IPS DF 19.7 (cell line): ENCODE data around the gene ITGA2.
"Not testable (repeated sequence)": the region's sequence is repeated elsewhere in the genome, so short reads cannot be mapped to it uniquely, and the experiment has no call there.

ENCODE experiments used
- DNase-seq: peaks from one replicate; pipeline ENCODE4 v3.0.0-alpha.2; 2013; ENCODE audit warnings: low read depth, low spot score

ITGA2 gene

DNA sequence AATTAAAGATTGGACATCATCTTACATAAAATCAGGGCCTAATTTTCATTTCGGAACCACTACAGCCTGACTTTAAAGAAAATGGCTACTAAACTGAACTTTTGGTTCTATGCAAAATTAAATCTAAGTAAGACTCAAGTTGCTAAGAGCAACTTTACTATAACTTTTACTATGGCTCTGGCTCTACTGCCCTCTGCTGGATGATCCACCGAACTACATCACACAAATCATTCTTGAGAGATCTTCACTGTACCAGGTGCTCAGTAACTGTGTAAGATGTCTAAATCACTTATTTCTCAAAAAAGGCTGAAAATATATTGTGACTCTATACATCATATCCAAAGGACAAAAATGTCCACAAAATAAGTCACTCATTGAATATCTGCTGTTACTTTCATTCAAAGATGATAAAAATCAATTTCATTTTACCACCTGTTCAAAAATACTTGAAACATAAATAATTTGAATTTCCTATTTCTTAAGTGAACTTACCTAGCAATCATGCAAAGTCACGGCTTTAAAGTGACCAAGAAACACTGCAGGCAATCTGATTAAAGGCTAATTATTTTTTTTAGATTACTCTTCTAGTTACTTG lies 106.9 kb downstream of the ITGA2 start:
- DNase-seq: no peak

DNA sequence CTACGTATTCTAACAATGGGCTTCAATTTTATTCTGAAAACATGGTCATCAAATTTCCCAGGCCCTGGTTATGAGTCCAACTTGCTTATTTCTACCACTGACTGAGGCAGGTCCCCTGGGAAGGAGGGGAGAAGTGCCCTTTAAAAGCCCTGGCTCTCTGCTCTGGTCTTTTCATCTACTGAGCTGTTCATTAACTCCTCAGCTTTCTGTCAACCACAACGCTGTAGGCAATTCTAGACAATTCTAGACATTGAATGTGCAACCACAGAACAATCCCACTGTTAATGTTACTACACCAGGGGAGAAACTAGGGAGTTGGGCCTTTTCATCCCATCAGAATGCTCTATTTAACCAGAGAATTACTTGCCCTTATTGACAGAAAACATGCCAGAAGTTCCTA lies 110.4 kb downstream of the ITGA2 start:
- DNase-seq: no peak

DNA sequence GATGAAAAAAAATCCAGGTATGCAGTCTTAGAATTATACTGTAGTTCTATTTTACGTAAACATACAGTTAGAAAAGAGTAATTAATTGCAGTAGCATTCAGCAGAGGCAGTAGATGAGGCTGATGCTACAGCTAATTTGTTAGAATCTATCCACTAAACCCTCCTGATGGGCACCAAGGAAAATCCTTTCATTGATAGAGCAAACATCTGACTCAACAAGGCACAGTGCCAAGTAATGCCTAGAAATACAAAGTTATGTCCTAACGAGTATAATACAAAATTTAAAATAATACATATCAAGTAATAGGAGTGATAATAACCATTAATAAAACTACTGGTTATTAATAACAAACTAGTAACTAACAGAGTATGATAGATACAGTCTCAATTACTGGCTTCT lies 111.5 kb downstream of the ITGA2 start:
- DNase-seq: no peak

DNA sequence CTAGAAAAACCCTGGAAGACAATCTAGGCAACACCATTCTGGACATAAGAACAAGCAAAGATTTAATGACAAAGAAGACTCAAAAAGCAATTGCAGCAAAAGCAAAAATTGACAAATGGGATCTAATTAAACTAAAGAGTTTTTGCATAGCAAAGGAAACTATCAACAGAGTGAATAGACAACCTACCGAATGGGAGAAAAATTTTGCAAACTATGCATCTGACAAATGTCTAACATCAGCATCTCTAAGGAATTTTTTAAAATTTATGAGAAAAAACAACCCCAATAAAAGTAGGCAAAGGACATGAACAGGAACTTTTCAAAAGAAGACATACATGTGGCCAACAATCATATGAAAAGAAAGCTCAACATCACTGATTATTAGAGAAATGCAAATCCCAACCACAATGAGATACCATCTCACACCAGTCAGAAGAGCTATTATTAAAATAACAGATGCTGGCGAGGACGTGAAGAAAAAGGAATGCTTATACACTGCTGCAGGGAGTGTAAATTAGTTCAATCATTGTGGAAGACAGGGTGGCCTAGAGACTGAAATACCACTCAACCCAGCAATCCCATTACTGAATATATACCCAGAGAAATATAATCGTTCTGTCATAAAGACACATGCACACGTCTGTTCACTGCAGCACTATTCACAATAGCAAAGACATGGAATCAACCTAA lies 116.6 kb downstream of the ITGA2 start:
- DNase-seq: no peak

DNA sequence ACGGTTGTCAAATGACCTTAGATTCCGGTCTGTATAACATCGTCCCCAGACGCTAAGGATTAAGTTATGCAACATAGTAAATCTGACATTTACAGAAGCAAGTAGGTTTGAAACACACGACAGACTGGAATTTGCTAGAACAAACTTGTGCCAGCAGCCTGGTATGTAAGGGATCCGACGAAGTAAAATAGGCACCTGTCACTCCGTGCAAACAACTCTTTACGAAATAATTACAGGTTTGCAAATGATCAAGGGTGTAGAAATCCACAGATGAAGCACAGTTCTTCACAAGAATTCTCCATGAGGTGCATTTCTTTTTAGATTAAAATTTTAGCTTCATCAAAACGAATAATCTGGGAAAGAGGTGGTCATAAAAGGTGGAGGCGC lies 119.9 kb downstream of the ITGA2 start:
- DNase-seq: no peak

DNA sequence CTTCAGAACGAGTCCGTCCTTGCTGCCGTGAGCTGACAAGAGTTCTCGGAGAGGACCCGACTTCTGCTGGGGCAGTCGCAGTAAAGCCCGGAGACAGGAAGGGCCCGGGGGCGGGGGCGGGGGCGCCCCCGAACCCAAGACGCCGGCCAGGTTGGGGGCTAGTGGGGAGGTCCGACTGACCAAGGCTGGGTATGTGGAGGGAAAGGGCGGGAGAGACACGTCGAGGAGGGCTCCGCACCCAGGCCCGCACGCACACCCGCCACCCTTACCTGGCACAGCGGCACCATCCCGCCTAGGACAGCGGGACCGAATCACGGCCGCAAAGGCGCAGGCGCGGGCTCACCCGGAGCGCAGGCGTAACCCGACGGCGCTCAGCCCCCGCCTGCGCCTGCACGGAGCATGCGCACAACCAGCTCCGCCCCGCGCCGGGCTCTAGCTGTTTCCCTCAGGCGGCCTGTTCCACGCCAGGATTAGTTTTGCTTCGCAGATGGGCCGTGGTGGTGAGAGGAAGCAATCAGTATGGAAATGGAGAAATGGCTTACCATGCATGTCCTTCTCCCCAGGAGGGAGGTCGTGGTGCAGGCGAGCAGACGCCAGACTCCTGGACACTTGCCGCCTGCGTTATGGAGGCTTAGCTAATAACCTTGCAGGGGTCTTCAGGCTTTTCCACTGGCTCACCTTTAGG lies 120.4 kb downstream of the ITGA2 start, which contains the start of gene MOCS2:
TSS of gene MOCS2 (minus strand) at position 315 of the 685 bp plus-strand sequence. CDS start 2,583 bp downstream, outside the sequence.
- DNase-seq: peak; percentile 35

DNA sequence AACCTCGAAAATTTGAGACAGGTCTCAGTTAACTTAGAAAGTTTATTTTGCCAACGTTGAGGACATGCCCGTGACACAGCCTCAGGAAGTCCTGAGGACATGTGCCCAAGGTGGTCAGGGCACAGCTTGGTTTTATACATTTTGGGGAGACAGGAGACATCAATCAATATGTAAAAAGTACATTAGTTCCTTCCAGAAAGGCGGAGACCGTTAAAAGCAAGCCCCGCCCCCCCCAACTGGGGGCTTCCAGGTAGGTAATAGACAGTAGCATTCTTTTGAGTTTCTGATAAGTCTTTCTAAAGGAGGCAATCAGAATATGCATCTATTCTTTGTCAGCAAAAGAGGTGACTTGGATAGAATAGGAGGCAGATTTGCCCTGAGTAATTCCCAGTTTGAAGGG lies 121.0 kb downstream of the ITGA2 start:
- DNase-seq: no peak

DNA sequence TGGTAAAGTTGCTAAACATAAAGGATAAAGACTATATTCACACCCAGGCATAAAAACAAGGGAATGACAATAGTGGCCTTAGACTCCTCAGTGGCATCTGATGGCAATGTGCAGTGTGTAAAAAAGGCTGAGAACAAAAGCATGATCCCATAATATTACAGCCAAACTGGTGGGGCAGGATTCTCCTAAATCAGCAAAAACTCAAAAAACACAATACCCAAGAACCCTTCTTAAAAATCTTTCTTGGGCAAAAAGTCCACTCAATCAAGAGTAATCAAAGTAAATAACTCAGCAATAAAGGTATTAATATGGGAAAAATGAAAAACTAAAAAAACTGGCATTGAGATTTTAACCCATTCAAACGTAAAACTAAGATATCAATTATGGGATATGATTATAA lies 122.0 kb downstream of the ITGA2 start:
- no peak for DNase-seq

DNA sequence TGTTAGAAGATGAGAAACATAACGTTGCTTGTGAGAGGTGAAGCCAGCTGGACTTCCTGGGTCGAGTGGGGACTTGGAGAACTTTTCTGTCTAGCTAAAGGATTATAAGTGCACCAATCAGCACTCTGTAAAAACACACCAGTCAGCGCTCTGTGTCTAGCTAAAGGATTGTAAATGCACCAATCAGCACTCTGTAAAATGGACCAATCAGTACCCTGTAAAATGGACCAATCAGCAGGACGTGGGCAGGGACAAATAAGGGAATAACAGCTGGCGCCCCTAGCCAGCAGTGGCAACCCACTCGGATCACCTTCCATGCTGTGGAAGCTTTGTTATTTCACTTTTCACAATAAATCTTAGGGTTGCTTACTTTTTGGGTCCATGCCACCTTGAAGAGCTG lies 123.2 kb downstream of the ITGA2 start:
- not testable (repeated sequence) for DNase-seq

DNA sequence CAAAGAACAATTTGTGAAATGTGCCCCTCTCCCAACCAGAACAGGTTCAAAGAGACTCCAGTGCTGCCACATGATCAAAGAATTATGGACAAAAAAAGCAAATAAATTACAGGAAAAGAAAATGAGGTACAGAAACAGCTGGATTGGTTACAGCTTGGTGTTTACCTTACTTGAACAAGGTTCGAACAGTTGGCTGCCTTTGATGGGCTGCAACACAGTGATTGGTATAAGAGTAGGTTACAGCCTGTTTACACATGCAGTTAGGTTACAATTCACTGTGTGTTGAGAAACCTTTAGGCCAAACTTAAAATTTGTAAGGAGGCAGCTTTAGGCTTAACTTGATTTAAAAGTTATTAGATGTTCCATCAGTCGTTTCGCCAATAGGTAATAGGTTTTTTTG lies 123.8 kb downstream of the ITGA2 start:
- DNase-seq: no peak

DNA sequence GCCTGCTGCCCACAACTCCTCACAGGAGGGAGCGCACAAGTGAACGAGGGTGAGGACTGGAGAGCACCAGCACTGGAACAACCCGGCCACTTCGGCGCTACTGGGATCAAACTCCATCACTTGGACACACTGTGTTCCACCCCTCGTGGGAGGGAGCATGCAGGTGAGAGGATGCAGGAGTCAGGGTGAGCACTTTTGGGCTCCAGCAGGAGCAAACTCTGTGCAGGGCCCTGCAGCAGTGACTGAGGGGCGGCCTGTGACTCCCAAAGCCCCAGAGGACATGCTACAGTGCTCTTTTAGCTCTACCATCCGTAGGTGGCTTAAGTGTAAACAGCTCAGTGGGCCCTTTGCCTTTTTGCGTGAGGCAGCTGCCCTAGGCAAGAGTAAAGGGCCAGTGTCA lies 124.8 kb downstream of the ITGA2 start:
- DNase-seq: no peak

DNA sequence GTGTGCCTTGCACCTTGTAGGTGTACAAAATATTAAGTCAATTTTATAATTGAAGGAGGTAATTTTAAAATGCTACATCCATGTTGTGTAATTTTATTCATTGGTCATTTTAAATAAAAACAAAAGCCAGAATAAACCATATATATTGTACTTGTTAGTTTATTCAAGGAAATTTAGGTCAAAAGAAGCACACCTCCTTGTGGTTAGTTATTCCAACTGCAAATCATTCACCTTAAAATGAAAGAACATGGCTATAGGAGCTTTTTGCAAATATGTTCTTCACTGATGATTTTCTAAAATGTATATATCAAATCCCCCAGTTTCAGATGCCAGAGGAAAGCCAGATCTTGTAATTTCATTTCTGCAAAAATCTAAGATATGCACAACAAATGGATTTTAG lies 125.8 kb downstream of the ITGA2 start:
- DNase-seq: no peak

DNA sequence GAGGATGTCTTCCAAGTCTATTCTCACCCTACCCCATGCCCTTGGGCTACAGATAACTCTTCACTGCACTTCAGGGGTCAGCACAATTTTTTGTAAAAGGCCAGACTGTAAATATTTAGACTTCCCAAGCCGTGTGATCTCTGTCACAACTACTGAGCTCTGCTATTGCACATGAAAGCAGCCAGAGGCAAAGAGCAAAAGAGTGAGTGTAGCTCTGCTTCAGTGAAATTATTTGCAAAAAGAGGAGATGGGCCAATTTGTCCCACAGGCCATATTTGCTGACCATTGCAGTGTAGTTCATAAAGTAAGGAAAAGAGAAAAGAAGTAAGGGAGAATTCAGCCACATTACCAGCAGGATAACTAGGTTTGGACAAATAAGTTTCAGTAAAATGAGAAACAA lies 127.4 kb downstream of the ITGA2 start:
- no peak for DNase-seq

DNA sequence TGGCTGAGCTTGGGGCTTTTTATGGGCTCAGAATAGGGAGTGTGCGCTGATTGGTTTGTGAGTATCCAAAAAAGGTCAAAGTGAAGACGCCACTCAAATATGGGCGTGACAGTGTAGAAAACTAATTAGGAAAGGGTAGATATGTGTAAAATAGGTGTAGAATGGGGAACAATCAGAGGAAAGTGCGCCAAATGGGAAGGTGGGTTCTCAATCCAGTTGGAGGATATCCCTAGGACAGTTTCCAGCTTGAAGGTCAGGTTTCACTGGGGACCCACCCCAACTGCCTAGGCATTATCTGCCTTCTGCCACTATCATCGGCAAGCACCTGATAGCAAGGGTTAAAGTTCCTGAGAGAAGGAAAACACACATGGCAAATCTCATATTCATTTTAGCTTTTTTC lies 129.7 kb downstream of the ITGA2 start:
- DNase-seq: no peak

DNA sequence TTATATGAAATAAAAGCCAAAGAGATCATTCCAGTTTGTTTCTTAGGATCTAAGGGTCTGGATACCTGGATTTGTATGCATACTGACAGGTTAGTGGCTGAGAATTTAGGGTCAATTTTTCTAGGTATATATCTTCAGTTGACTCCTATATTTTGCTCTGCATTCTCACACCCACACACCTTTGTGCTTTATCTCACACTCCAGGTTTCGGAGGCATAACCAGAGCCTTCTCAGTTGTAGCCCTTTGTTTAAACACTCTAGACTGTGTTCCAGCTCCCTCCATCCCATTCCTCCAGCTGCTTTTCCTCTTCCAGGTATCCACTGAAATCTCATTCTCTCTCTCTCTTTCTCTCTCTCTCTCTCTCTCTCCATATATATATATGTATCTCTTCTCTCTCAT lies 131.0 kb downstream of the ITGA2 start:
- no peak for DNase-seq

DNA sequence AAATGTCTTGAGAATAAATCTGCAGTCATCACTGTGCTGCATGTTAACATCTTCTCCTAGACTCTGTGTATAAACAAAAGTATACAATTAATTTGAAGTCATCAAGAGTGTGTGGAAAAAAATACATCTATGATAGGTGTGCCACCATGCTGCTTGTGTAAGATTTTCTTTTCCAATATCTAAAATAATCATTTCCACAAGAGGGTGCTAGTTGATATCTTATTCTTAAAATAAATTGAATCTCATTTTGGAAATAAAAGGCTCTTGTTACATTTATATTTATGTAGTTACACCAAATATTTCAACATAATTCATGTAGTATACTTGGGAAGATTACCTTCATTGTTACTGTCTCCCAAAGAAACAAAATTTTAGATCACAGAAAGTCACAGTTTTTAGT lies 134.6 kb downstream of the ITGA2 start:
- DNase-seq: no peak

DNA sequence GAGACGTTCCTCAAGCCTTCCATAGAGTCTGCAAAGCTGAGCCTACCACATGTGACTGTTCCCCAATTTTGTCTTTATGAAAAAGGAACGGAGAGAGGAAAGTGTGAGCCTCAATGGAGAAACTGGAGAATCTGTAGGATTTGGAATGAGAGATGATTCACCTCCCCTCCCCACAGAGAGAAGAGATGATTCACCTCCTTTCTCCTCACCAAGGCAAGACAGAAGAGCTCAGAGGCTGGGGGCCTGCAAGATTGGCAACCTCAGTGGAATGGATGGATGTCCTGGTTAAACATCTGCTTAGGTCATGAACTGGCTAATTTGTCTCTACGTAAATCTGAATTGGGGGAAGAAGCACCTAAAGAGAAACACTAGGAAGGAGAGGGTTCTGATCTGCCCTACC lies 137.4 kb downstream of the ITGA2 start:
- DNase-seq: no peak

DNA sequence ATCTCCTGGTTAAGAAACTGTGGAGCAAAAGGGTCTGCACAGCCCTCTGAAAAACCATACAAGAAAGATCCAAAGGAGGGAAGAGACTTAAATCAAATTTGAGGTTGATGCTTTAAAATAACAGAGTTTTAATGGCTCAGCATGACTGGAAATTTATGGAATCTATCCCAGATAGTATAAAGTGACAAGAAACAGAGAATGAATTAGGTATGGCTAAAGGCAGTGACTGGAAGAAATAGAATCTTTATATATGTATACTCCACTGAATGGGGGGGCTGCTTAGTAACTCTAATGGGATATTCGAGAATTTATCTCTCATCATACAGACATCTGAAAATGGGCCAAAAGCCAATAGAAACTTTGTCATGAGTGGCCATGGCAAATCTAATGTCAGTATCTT lies 138.0 kb downstream of the ITGA2 start:
- DNase-seq: no peak

DNA sequence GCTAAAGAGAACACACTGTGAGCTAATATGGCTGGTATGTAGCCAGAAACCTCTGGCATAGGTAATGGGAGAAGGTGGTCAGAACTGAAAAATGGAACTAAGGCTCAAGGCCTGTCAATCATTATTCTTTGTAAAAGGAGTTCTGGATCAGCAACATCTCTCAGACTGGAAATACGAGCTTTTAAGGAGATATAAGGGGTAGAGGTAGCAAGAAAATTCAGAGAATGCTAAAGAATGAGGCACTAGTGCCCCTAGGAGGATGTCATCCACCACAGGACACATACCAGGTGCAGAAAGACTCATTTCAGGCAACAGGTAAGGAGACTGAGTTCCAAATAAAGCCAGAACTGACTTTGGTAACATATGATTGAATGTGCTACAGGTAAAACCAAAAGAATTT lies 139.3 kb downstream of the ITGA2 start:
- no peak for DNase-seq

DNA sequence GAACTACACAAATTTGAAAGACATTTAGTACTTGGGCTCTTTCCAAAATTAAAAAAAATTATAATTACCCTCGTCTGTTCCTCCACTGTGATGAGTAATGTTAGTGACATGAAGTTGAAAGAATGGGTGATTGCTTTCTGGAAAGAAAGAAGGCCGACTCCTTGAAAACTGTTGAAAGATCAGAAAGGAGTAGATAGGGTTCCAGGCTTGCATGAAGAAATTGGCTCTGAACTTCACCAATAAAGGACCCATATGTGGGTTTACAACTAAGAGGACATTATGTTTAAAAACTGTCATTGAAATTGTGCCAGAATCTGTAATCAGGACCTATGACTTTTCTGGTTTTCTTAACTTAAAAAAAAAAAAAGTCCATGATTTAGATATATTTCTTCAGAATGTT lies 141.1 kb downstream of the ITGA2 start:
- DNase-seq: no peak

DNA sequence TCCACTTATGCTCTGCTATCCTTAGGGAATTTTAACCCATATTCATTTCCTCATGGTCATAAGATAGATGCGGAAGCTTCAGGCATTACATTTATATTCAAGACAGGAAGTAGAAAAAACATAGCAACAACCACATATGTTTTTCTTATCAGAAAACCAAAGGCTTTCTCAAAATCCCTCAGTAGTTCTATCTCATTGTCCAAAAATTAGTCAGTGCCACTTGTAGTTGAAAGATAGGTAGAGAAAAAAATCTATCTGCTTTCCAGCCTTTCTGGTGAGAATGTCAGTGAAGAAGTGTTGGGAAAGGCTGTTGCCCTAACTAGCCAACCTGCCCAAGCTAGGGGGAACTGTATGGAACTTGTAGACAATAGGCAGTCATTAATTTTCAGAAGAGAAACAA lies 143.9 kb downstream of the ITGA2 start:
- DNase-seq: no peak
